ENCODE results near the gene SPIRE2.
"Not testable (repeated sequence)": the region's sequence is repeated elsewhere in the genome, so short reads cannot be mapped to it uniquely, and the experiment has no call there.

Gene SPIRE2

DNA sequence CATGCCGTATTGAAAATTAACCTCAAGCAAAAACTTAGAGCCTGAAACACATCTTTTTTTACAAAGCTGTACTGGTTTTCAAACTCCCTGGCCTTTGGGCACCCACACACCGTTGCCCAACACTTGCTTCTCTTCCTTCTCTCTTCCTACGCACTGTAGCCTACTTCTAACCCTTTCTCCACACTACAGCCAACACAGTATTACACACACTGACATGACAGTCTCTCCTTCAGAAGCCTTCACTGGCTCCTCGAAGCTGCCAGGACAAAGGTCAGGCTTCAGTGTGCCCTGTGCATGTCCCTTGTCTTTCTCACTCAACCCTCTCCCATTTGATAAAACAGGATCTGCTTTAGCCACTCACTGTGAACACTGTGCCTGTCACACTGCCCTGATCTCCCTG, 19.8 kb upstream of the SPIRE2 start:
- no peak for DNase-seq (ENCODE audit: low spot score)

- DNase-seq (ENCODE audit: low spot score), result no peak
These were observed 17.0 kb upstream of the SPIRE2 start for GRCh38 chr16:89811321-89811720.

- DNase-seq (ENCODE audit: low spot score), result no peak
These were observed 12.5 kb upstream of the SPIRE2 start for GRCh38 chr16:89815639-89816348.

DNA sequence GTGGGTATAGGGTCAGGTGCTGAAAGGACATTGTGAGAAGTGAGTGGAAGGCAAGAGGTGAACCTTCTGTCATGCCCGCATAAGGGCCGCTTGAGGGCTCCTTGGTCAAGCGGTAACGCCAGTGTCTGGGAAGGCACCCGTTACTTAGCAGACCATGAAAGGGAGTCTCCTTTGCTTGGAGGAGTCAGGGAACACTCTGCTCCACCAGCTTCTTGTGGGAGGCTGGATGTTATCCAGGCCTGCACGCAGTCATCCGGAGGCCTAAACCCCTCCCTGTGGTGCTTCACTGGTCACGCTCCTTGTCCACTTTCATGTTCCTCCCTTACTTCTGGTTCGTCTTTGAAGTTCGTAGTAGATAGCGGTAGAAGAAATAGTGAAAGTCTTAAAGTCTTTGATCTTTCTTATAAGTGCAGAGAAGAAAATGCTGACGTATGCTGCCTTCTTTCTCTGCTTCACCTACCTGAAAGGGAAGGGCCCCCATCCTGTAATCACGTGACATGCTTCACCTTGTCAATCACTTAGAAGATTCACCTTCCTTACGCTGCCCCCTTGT, 9.3 kb upstream of the SPIRE2 start:
- DNase-seq (ENCODE audit: low spot score), result not testable (repeated sequence)

DNA sequence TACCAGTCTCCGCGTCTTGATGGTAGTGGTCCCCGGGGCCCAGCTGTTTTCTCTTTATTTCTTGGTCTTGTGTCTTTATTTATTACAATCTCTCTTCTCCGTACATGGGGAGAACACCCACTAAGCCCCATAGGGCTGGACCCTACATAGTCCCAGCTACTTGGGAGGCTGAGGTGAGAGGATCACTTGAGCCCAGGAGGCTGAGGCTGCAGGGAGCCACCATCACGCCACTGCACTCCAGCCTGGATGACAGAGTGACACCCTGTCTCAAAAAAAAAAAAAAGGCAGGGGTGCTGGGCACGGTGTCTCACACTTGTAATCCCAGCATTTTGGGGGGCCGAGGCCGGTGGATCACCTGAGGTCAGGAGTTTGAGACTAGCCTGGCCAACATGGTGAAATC, 8.8 kb upstream of the SPIRE2 start:
- DNase-seq (ENCODE audit: low spot score), result not testable (repeated sequence)

DNA sequence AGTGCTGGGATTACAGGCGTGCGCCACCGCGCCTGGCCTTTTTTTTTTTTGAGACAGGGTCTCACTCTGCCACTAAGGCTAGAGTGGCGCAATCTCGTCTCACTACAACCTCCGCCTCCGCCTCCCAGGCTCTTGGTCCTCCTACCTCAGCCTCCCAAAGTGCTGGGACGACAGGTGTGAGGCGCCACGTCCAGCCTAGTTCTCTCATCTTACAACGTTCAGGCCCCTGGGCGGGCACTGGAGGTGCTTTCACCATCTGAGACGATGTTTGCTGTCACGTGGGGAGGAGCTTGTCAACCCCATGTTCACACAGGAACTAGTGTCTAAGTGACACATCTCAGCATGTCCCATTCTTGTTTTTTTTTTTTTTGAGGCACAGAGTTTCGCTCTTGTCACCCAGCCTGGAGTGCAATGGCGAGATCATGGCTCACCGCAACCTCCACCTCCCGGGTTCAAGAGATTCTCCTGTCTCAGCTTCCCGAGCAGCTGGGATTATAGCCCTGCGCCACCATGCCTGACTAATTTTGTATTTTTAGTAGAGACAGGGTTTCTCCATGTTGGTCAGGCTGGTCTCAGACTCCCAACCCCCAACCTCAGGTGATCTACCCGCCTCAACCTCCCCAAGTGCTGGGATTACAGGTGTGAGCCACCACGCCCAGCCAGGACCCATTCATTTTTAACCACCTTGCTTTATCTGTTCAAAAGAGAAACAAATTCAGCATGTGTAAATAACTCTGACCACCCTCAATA, 6.7 kb upstream of the SPIRE2 start:
- peak; percentile 52 for DNase-seq (ENCODE audit: low spot score)

GRCh38 chr16:89822188-89823086, 5.8 kb upstream of the SPIRE2 start:
- no peak for DNase-seq (ENCODE audit: low spot score)

DNA sequence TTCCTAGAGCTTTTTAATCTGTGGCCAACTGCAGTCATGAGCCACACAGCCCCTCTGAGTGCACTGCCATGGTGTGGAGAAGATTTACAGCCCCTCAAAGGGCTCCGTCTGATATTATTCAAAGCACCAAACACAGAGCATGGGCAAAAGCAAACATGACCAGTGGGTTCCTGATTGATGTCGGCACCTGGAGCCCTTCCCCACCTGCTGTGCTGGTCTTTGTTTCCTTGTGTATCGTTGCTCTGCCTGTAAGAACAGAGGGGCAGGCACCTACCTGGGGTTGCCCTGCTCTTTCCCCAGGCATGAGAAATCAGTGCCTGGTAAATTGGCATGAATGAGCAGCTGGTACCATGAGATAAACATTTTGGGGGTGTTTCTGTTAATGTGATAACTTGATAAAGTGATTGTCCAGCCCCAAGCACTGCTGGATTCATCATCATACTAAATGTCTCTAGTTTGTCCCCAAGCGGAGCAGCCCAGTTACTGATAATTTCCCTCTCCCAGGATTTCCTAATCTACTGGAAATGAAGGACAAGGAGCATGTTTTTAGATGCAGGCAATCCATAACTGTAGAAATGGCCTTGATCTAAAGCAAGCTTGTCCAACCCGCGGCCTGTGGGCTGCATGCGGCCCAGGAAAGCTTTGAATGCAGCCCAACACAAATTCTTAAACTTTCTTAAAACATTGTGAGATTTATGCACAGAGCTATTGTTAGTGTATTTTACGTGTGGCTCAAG, 5.0 kb upstream of the SPIRE2 start:
- no peak for DNase-seq (ENCODE audit: low spot score)

DNA sequence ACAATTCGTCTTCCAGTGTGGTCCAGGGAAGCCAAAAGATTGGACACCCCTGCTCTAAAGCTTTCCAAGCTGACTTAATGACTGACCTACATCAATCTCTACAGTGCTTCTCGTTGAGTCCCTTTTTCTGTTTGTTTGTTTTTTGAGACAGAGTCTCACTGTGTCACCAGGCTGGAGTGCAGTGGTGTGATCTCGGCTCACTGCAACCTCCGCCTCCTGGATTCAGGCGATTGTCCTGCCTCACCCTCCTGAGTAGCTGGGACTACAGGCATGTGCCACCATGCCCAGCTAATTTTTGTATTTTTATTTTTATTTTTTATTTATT, 4.5 kb upstream of the SPIRE2 start:
- not testable (repeated sequence) for DNase-seq (ENCODE audit: low spot score)

DNA sequence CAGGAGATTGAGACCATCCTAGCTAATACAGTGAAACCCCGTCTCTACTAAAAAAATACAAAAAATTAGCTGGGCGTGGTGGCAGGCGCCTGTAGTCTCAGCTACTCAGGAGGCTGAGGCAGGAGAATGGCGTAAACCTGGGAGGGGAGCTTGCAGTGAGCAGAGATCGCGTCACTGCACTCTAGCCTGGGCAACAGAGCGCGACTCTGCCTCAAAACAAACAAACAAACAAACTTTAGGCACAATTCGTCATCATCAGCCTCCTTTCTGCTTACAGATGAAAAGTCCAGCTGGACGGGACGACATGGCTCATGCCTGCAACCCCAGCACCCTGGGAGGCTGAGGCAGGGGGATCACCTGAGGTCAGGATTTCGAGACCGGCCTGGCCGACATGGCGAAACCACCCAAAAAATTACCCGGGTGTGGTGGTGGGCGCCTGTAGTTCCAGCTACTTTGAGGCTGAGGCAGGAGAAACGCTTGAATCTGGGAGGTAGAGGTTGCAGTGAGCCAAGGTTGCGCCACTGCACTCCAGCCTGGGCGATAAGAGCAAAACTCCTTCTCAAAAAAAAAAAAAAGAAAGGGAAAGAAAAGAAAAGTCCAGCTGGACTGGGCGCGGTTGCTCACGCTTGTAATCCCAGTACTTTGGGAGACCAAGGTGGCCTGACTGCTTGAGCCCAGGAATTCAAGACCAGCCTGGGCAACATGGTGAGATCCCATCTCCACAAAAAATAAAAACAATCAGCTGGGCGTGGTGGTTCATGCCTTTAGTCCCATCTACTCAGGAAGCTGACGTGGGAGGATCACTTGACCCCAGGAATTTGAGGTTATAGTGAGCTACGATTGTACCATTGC, 1.5 kb upstream of the SPIRE2 start:
- DNase-seq (ENCODE audit: low spot score), result no peak

DNA sequence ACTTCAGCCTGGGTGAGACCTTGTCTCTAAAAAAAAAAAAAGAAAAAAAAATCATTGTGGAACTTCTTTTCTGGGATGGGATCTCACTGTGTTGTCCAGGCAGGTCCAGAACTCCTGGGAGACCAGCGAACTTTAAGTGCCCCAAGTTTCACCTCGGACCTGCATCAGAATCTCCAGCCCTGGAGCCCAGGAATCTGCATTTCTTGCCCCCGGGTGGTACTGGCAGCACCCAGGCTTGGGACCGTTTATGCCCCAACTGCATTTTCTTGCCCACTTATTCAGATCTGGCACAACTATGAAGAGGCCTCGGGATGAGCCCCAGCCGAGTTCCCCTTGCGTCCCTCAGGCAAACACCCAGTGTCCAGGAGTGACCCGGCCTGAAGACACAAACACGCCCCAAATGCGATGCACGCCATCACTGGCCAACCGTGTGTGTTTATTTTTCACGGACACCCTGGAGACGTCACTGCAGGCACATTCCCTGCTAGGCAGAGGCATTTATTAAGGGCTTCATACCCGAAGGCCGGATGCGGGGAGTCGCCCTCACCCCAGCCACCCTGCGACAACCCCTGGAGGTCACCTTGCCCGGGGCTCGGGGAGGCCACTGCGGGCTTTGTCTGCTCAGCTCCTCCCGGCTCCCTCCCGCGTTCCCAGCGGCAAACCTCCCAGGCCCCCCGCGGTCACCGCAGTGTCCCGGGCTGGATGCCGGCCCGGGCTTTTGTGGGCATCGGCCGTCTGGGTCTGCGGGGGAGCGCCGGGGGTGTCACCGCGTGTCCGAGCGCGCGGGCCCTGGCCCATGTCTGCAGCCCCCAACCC, 684 bp upstream of the SPIRE2 start:
- DNase-seq (ENCODE audit: low spot score), result no peak

DNA sequence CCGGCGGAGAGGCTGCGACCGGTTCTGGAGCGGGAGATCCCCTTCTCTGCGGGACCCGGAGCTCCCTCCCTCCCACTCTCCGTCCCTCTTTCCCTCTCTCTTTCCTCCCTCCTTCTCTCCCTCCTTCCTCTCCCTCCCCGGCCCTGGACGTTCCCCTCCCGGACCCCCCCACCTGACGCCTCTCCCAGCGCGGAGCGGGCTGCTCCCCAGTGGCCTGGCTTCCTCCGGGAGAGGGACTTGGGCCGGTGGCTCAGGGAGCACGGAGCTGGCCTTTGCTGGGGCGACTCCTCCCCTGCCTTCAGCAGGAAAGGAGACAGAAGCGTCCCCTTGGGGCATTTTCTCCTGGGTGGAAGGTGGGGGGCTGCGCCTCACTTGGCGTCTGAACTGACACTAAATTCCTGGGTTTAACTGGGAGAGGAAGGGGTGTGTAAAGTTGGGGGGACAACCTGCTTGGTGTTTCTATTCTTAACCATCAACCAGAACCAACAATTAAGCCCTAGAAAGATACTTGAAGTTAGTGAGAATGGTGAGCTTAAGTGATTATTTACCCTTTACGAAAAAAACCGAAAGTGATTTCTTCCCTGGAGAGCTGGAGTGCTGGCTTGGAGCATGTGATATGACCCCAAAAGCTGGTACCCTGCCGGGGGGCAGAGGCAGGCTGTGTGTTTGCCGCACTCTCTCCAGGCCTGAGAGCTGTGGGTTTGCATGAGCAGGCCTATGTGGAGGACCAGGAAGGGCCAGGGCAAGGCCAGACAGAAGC, 775 bp downstream of the SPIRE2 start:
- no peak for DNase-seq (ENCODE audit: low spot score)

DNA sequence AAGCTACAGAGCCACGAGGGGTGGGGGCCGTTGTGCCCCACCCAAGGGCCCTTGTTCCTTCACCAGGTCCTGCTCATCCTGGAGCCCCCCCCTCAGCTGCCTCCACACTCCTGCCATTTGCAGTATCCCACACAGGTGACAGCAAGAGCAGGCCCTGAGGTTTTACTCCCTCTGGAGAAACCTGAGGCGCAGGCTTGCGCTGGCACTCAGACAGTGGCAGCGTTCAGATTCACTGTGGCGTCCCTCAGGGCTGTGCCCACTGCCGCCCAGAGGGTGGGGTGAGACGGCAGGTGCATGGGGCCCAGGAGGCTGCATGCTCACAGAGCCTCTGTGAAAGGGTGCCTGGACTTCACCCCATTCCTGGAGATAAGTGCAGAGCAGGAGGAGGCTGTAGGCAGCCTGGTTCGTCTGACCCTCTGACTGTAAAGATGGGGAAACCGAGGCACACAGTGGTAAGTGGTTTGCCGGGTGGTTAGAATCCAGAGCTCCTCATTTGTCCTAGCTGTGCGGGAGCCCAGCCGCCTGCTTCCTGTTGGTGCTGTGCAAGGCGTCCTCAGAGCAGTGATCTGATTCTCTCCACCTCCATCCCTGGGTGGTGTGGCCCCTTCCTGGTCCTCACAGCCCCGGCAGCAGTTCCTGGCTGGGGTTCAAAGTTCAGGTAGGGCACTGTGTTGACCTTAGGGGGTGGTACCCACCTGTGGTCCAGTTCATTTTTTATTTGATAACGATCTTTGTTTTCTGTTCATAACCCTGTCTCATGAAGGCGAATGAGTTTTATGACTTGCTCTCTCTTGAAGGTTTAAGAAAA, 1.6 kb downstream of the SPIRE2 start:
- DNase-seq (ENCODE audit: low spot score), result no peak

DNA sequence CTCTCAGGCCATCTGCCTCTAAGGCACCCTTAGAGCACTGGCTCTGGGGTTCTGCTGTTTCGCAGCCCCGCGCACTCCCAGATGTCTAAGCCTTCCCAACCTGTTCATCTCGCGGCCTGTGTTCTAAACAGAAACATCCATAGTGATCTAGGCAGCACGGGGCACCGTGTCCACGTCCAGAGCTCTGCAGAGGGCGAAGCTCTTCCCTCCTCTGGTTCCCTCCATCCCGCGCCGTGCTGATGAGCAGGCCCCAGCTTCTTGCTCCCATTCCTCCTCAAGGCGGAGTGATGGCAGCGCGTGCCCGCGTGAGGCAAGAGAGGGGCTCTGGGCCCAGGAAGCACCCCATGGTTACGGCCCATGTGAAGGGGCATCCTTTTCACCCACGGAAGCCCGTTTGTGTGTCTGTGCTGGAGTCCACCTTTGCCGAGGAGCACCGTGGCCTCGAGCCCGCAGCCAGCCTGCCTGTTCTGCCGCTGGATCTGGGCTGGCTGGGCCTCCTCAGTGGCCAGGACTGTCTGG, 3.6 kb downstream of the SPIRE2 start:
- no peak for DNase-seq (ENCODE audit: low spot score)

DNA sequence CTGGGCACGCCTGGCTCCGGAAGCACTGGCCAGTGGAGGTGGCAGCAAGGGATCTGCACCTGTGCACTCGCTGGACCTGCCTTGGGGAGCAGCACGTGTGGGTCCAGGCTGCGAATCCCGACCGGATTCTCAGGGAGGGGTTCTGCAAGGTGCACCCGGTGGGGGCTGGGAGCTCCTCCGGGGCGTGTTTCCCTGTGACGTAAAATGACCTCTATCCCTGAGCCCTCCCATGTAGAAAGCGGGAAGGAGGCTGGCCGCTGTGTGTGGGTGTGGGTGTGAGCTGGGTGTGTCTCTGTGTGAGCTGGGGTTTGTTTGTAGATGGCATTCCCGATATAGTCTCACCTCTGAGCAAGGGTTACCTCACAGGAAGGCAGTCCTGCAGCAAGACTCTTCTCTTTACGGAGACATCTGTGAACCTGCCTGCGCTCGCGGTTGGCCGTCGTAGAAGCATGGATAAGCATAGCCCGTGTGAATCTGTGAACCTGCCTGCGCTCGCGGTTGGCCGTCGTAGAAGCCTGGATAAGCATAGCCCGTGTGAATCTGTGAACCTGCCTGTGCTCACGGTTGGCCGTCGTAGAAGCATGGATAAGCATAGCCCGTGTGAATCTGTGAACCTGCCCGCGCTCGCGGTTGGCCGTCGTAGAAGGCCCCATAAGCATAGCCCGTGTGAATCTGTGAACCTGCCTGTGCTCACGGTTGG, 5.5 kb downstream of the SPIRE2 start:
- DNase-seq (ENCODE audit: low spot score), result not testable (repeated sequence)

GRCh38 chr16:89834813-89835363, 6.6 kb downstream of the SPIRE2 start:
- not testable (repeated sequence) for DNase-seq (ENCODE audit: low spot score)

DNA sequence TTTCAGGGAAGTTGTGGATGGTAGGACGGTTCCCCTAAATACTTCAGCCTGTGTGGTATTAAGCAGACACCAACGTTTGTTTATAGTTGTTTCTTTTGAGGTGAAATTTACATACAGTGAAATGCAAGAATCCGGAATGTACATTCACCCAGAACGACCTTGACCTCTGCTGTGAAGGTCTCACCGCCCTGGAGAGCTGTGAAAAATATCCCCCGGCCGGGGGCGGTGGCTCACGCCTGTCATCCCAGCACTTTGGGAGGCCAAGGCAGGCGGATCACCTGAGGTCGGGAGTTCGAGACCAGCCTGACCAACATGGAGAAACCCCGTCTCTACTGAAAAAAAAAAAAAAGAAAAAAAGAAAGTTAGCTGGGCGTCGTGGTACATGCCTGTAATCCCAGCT, 8.2 kb downstream of the SPIRE2 start:
- DNase-seq (ENCODE audit: low spot score), result not testable (repeated sequence)
